HCT116 (cell line): ENCODE measurements around the gene WDPCP. TPM values are rescaled to one million over a fixed set of nuclear protein-coding genes. Genes with fewer than 3 reads are reported as not detected.

Source experiments
- ATAC-seq: fragments of 200-7000 bp; cut with Tn5 transposase; 2 replicates; pipeline ENCODE4 v1.9.1; 2020; ENCODE audit warnings: mild to moderate bottlenecking, moderate library complexity
- BruUV-seq: library from RNA; stranded (reverse); fragments of 400-500 nt; replicated peaks from 2 replicates; lab custom pipeline; 2021; lab: Mats Ljungman, UMichigan
- CTCF ChIA-PET: fragments of 300-600 bp; sonication (Branson Sonifier 250); formaldehyde crosslinking; loops from one replicate; lab custom pipeline; 2021; ENCODE audit warnings: antibody characterized with exemption; lab: Charles Lee
- POLR2A ChIA-PET: fragments of 300-600, 350-600 bp; sonication (Branson Sonifier 250); formaldehyde crosslinking; loops from one replicate; lab custom pipeline; 2021; ENCODE audit warnings: antibody characterized with exemption; lab: Charles Lee
- RAD21 ChIA-PET, 2 experiments: fragments of 300-600 bp; sonication (Branson Sonifier 250); formaldehyde crosslinking; loops; one replicate each; lab custom pipeline; 2023; ENCODE audit warnings: low total read pairs in 2 of 2; ENCODE audit not compliant: uncharacterized antibody in 2 of 2, unreplicated experiment in 2 of 2, low non-redundant PET in 1 of 2; lab: Charles Lee
- DNase-seq: peaks from one replicate; pipeline ENCODE4 v3.0.0-alpha.2; 2010; ENCODE audit warnings: low read depth, low spot score
- H2AFZ ChIP-seq: fragments of 200-600 bp; shearing (Covaris generic), sonication (generic); 2 replicates; pipeline ENCODE4 v1.6.1; 2017; ENCODE audit warnings: low read depth, mixed run types, mixed read lengths, antibody characterized with exemption, low read length; ENCODE audit not compliant: poor library complexity, severe bottlenecking
- H3K27ac ChIP-seq: 2 replicates; pipeline ENCODE4 v1.5.1; 2012; ENCODE audit warnings: low read depth, low read length
- H3K27me3 ChIP-seq: fragments of 200-600 bp; sonication (generic); 2 replicates; pipeline ENCODE4 v1.6.1; 2016; ENCODE audit warnings: mixed run types, low read length, mixed read lengths; ENCODE audit not compliant: insufficient read depth
- H3K36me3 ChIP-seq, 2 experiments: fragments of 200-500 bp in 1 of 2; fragments of 200-600 bp in 1 of 2; sonication (Bioruptor generic) in 1 of 2; sonication (generic) in 1 of 2; 2 replicates each; pipeline versions ENCODE4 v1.5.1 to v1.6.1; 2014 to 2016; ENCODE audit warnings: low read length in 2 of 2, inconsistent platforms in 1 of 2, mixed read lengths in 1 of 2, mixed run types in 1 of 2; ENCODE audit not compliant: insufficient read depth in 2 of 2, control insufficient read depth in 1 of 2
- H3K4me1 ChIP-seq, 2 experiments: fragments of 200-600 bp in 1 of 2; sonication (generic) in 1 of 2; 2 replicates each; pipeline versions ENCODE4 v1.5.1 to v1.6.1; 2012 to 2017; ENCODE audit warnings: low read length in 2 of 2, inconsistent platforms in 1 of 2, mild to moderate bottlenecking in 1 of 2, mixed read lengths in 1 of 2, mixed run types in 1 of 2, moderate library complexity in 1 of 2; ENCODE audit not compliant: insufficient read depth in 2 of 2, control insufficient read depth in 1 of 2
- H3K4me2 ChIP-seq: fragments of 200-600 bp; sonication (generic); 2 replicates; pipeline ENCODE4 v1.6.1; 2017; ENCODE audit warnings: mixed run types, low read length, mixed read lengths
- H3K4me3 ChIP-seq, 2 experiments: fragments of 200-600 bp in 1 of 2; sonication (generic) in 1 of 2; replicated peaks in 1 of 2; 2 replicates each; pipeline ENCODE4 v1.5.1; 2011 to 2016; ENCODE audit warnings: low read length in 2 of 2, control low read depth in 1 of 2, low read depth in 1 of 2, mild to moderate bottlenecking in 1 of 2, mixed read lengths in 1 of 2, mixed run types in 1 of 2
- H3K79me2 ChIP-seq: fragments of 200-600 bp; sonication (generic); 2 replicates; pipeline ENCODE4 v1.6.1; 2017; ENCODE audit warnings: mild to moderate bottlenecking, mixed run types, low read length, moderate library complexity, mixed read lengths; ENCODE audit not compliant: insufficient read depth
- H3K9ac ChIP-seq: fragments of 200-600 bp; sonication (generic); 2 replicates; pipeline ENCODE4 v1.6.1; 2016; ENCODE audit warnings: low read length, mixed read lengths
- H3K9me2 ChIP-seq: fragments of 200-600 bp; sonication (generic), shearing (Covaris generic); 2 replicates; pipeline ENCODE4 v1.6.1; 2017; ENCODE audit warnings: mixed run types, mild to moderate bottlenecking, moderate library complexity; ENCODE audit not compliant: insufficient read depth
- H3K9me3 ChIP-seq, 2 experiments: fragments of 200-500 bp in 1 of 2; fragments of 200-600 bp in 1 of 2; sonication (Bioruptor generic) in 1 of 2; sonication (generic) in 1 of 2; 2 replicates each; pipeline ENCODE4 v1.6.1; 2014 to 2017; ENCODE audit warnings: low read length in 2 of 2, mixed read lengths in 2 of 2, inconsistent platforms in 1 of 2, low read depth in 1 of 2, mild to moderate bottlenecking in 1 of 2, mixed run types in 1 of 2, moderate library complexity in 1 of 2; ENCODE audit not compliant: control insufficient read depth in 1 of 2, insufficient read depth in 1 of 2
- H4K20me1 ChIP-seq: fragments of 200-600 bp; sonication (generic), shearing (Covaris generic); 2 replicates; pipeline ENCODE4 v1.6.1; 2017; ENCODE audit warnings: mixed run types, mild to moderate bottlenecking, moderate library complexity; ENCODE audit not compliant: insufficient read depth
- CEBPB ChIP-seq: IDR thresholded peaks from 2 replicates; pipeline ENCODE4 v1.6.1; 2012; ENCODE audit warnings: low read depth
- CTCF ChIP-seq, 3 experiments: fragments of 200-600 bp in 1 of 3; sonication (generic) in 1 of 3; IDR thresholded peaks in 2 of 3; conservative IDR thresholded peaks in 1 of 3; 2 replicates each; pipeline ENCODE4 v1.5.1; 2012 to 2017; ENCODE audit warnings: low read depth in 2 of 3, low read length in 2 of 3, antibody characterized with exemption in 1 of 3, borderline replicate concordance in 1 of 3, control low read depth in 1 of 3, mild to moderate bottlenecking in 1 of 3, mixed read lengths in 1 of 3, mixed run types in 1 of 3, moderate library complexity in 1 of 3; ENCODE audit not compliant: insufficient read depth in 1 of 3
- EGR1 ChIP-seq: IDR thresholded peaks from 2 replicates; pipeline ENCODE4 v1.6.1; 2012; ENCODE audit warnings: low read depth
- ELF1 ChIP-seq: IDR thresholded peaks from 2 replicates; pipeline ENCODE4 v1.6.1; 2012; ENCODE audit warnings: low read depth, borderline replicate concordance
- EZH2phosphoT487 ChIP-seq: fragments of 200-600 bp; IDR thresholded peaks from 2 replicates; pipeline ENCODE4 v1.6.1; 2018; ENCODE audit warnings: antibody characterized with exemption, borderline replicate concordance
- FOSL1 ChIP-seq: IDR thresholded peaks from 2 replicates; pipeline ENCODE4 v1.6.1; 2012; ENCODE audit warnings: low read depth
- RAD21 ChIP-seq: IDR thresholded peaks from 2 replicates; pipeline ENCODE4 v1.6.1; 2012; ENCODE audit warnings: low read depth, mild to moderate bottlenecking
- REST ChIP-seq: IDR thresholded peaks from 2 replicates; pipeline ENCODE4 v1.6.1; 2012; ENCODE audit warnings: low read depth
- SRF ChIP-seq: IDR thresholded peaks from 2 replicates; pipeline ENCODE4 v1.6.1; 2012; ENCODE audit warnings: low read depth
- TCF7L2 ChIP-seq: IDR thresholded peaks from 2 replicates; pipeline ENCODE4 v1.7.0; 2011; ENCODE audit warnings: borderline replicate concordance, inconsistent platforms; ENCODE audit not compliant: insufficient read depth, insufficient read length; ENCODE audit errors: extremely low read depth
- ZBTB33 ChIP-seq: IDR thresholded peaks from 2 replicates; pipeline ENCODE4 v1.6.1; 2011; ENCODE audit warnings: mild to moderate bottlenecking, low read length, moderate library complexity; ENCODE audit not compliant: insufficient replicate concordance; ENCODE audit errors: extremely low read depth
- ZFX ChIP-seq: fragments of 450-650 bp; IDR thresholded peaks from 2 replicates; pipeline ENCODE4 v1.6.1; 2017
- ZNF274 ChIP-seq: fragments of 200-500 bp; sonication (Bioruptor generic); IDR thresholded peaks from 2 replicates; pipeline ENCODE4 v1.6.1; 2014; ENCODE audit warnings: mild to moderate bottlenecking, low read depth, low read length, inconsistent platforms
- intact Hi-C: fragments of 100-400 bp; cut with micrococcal nuclease; formaldehyde crosslinking; loops from 2 replicates; pipeline ENCODE4 v1.10.0; 2022
- total RNA-seq: library from RNA; stranded (reverse); gene quantifications from one replicate; pipeline ENCODE4 v1.2.1, GENCODE V29; 2021; ENCODE audit not compliant: unreplicated experiment
- TF ChIP-seq, protein P1 (sequence below): IDR thresholded peaks from 2 replicates; pipeline ENCODE4 v1.6.1; 2012

Gene WDPCP
- total RNA-seq, 1 experiment from 2014 or later, result 4.1 TPM

DNA sequence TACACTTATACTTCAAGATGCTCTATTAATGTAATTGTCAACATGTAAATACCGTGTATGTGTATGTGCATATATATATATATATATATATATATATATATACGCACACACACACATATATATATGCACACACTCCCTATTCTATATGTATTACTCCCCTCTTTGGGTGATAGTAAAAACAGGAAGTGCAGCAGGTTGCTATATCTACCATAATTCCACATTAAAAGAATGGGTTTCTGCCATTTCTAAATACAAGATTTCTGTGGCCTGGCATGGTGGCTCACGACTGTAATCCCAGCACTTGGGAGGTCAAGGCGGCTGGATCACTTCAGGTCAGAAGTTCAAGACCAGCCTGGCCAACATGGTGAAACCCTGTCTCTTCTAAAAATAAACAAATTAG, 460.7 kb downstream of the WDPCP start (continued):
- TF ChIP-seq ZBTB33 (no peak), TCF7L2 (no peak), CTCF (IDR thresholded peaks at IDR 0.05 in 2 of 3, conservative IDR thresholded peaks at IDR 0.05 in 1 of 3; ENCODE audit: borderline replicate concordance in 1 of 3, insufficient read depth in 1 of 3, low read depth in 2 of 3, low read length in 2 of 3) (no peak), FOSL1 (no peak), ZNF274 (no peak)

DNA sequence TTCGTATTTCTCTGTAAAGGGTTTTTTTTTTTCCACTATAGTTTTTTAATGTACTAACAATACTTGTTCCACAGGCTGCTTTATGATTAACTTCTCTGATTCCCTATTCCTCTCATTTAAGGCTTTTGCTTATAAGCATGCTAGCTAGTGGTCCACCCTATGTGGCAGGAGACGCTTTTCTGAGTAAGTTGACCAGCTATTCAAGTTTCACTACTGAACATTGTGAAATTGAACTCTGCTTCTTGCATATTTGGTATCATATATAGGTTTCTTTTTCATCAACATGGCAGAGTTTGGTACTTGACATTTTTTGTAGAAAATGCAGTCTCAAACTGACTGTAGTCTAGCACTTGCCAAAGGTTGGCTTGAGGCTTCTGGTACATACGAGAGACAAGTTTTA, 463.4 kb downstream of the WDPCP start:
- H3K4me2 ChIP-seq, result no peak overlapping the region
- no peaks in the 10 kb centered on the region for H3K36me3 ChIP-seq
- H3K27me3 ChIP-seq, result no peaks in the 10 kb centered on the region
- H3K9ac ChIP-seq, result no peak overlapping the region
- H3K4me1 ChIP-seq, result no peaks in the 10 kb centered on the region
- ChIA-PET CTCF (no interaction called here), POLR2A (no interaction called here), RAD21 (no interaction called here)
- no peak overlapping the region for H2AFZ ChIP-seq
- intact Hi-C loops, result no loop called here
- H3K4me3 ChIP-seq, result no peak overlapping the region
- no peak for ATAC-seq
- no peaks in the 10 kb centered on the region for H3K9me2 ChIP-seq
- no peaks in the 10 kb centered on the region for H4K20me1 ChIP-seq
- H3K9me3 ChIP-seq, result no peaks in the 10 kb centered on the region
- H3K79me2 ChIP-seq, result no peaks in the 10 kb centered on the region
- no TSS peak for BruUV-seq
- no peak overlapping the region for H3K27ac ChIP-seq
- no peak for DNase-seq
- TF ChIP-seq ZFX (no peak), EGR1 (no peak), SRF (no peak), ELF1 (no peak), CTCF (IDR thresholded peaks at IDR 0.05 in 2 of 3, conservative IDR thresholded peaks at IDR 0.05 in 1 of 3; ENCODE audit: borderline replicate concordance in 1 of 3, insufficient read depth in 1 of 3, low read depth in 2 of 3, low read length in 2 of 3) (no peak), TCF7L2 (no peak), REST (no peak), CEBPB (no peak), EZH2phosphoT487 (no peak), FOSL1 (no peak), RAD21 (no peak), ZNF274 (no peak)
- TF ChIP-seq, protein P1, sequence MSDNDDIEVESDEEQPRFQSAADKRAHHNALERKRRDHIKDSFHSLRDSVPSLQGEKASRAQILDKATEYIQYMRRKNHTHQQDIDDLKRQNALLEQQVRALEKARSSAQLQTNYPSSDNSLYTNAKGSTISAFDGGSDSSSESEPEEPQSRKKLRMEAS, result no peak
